H1 (cell line): Measurements from ENCODE around the gene TFEC. TPM values are rescaled to one million over a fixed set of nuclear protein-coding genes. Genes with fewer than 3 reads are reported as not detected.

Experiments
- CTCF ChIA-PET: fragments of 300-600 bp; sonication (Branson Sonifier 250); formaldehyde crosslinking; loops from one replicate; lab custom pipeline; 2021; ENCODE audit not compliant: partially characterized antibody; lab: Charles Lee
- POLR2A ChIA-PET: fragments of 300-600 bp; sonication (Branson Sonifier 250); formaldehyde crosslinking; loops from one replicate; lab custom pipeline; 2021; ENCODE audit warnings: inconsistent platforms; ENCODE audit not compliant: partially characterized antibody; lab: Charles Lee
- DNase-seq, 2 experiments: peaks; one replicate each; pipeline versions ENCODE4 v3.0.0 to v3.0.0-alpha.2; 2010 to 2022; ENCODE audit warnings: low spot score in 2 of 2, low read depth in 1 of 2, mixed read lengths in 1 of 2
- FAIRE-seq: peaks from 2 replicates; lab custom pipeline; 2011; peaks lifted over from hg19 to GRCh38; lab: Jason Lieb, UNC
- H2AFZ ChIP-seq: 2 replicates; pipeline ENCODE4 v1.8.1; 2012; ENCODE audit warnings: low read length, inconsistent platforms
- H2AK5ac ChIP-seq: 2 replicates; pipeline ENCODE4 v1.6.1; 2013; ENCODE audit warnings: low read depth, low read length
- H2BK120ac ChIP-seq: replicated peaks from 2 replicates; pipeline ENCODE3; 2013; ENCODE audit warnings: low read depth, low read length, inconsistent platforms
- H2BK12ac ChIP-seq: 2 replicates; pipeline ENCODE4 v1.6.1; 2013; ENCODE audit warnings: low read depth, low read length
- H2BK15ac ChIP-seq: 2 replicates; pipeline ENCODE4 v1.6.1; 2013; ENCODE audit warnings: low read length
- H2BK20ac ChIP-seq: 2 replicates; pipeline ENCODE4 v1.6.1; 2013; ENCODE audit warnings: low read length
- H2BK5ac ChIP-seq: 2 replicates; pipeline ENCODE4 v1.6.1; 2013; ENCODE audit warnings: low read depth, low read length
- H3K14ac ChIP-seq: 2 replicates; pipeline ENCODE4 v1.6.1; 2013; ENCODE audit warnings: inconsistent platforms; ENCODE audit not compliant: insufficient read length
- H3K18ac ChIP-seq: 2 replicates; pipeline ENCODE4 v1.6.1; 2013; ENCODE audit warnings: low read length; ENCODE audit errors: extremely low read depth
- H3K23ac ChIP-seq: 2 replicates; pipeline ENCODE4 v1.6.1; 2013; ENCODE audit warnings: inconsistent platforms; ENCODE audit not compliant: insufficient read length
- H3K23me2 ChIP-seq: 2 replicates; pipeline ENCODE4 v1.6.1; 2013; ENCODE audit warnings: low read depth, low read length
- H3K27ac ChIP-seq: 2 replicates; pipeline ENCODE4 v1.6.1; 2011; ENCODE audit warnings: low read depth, low read length, inconsistent platforms
- H3K27me3 ChIP-seq, 4 experiments: replicated peaks in 1 of 4; 1 replicate in 1 of 4; 2 replicates in 3 of 4; pipeline versions ENCODE4 v1.6.1 to v1.8.1; 2011 to 2013; ENCODE audit warnings: low read length in 3 of 4, mild to moderate bottlenecking in 3 of 4, inconsistent platforms in 2 of 4, mixed read lengths in 2 of 4, moderate library complexity in 1 of 4; ENCODE audit not compliant: control insufficient read depth in 3 of 4, insufficient read depth in 3 of 4; ENCODE audit errors: extremely low read depth in 1 of 4
- H3K36me3 ChIP-seq, 4 experiments: 2 replicates each; pipeline versions ENCODE4 v1.6.1 to v1.8.1; 2011 to 2013; ENCODE audit warnings: mild to moderate bottlenecking in 4 of 4, low read length in 3 of 4, moderate library complexity in 2 of 4, control low read depth in 1 of 4, inconsistent platforms in 1 of 4; ENCODE audit not compliant: insufficient read depth in 4 of 4, control insufficient read depth in 2 of 4
- H3K4ac ChIP-seq: replicated peaks from 2 replicates; pipeline ENCODE3; 2013; ENCODE audit warnings: low read length, low read depth, mixed read lengths, inconsistent platforms; ENCODE audit not compliant: insufficient read length
- H3K4me1 ChIP-seq, 4 experiments: replicated peaks in 1 of 4; 1 replicate in 1 of 4; 2 replicates in 3 of 4; pipeline versions ENCODE4 v1.6.1 to v1.8.1; 2011 to 2013; ENCODE audit warnings: low read length in 3 of 4, inconsistent platforms in 2 of 4, mixed read lengths in 1 of 4; ENCODE audit not compliant: insufficient read depth in 4 of 4, control insufficient read depth in 3 of 4
- H3K4me2 ChIP-seq, 2 experiments: 2 replicates each; pipeline versions ENCODE4 v1.6.1 to v1.8.1; 2011 to 2013; ENCODE audit warnings: low read depth in 2 of 2, low read length in 2 of 2, control low read depth in 1 of 2, inconsistent platforms in 1 of 2, mild to moderate bottlenecking in 1 of 2; ENCODE audit not compliant: insufficient read depth in 1 of 2
- H3K4me3 ChIP-seq, 4 experiments: fragments of 200-600, 300-600 bp in 1 of 4; sonication (generic), shearing (Covaris generic), sonication (Bioruptor Twin) in 1 of 4; 2 replicates each; pipeline versions ENCODE4 v1.5.1 to v1.8.1; 2011 to 2016; ENCODE audit warnings: low read length in 4 of 4, low read depth in 3 of 4, control low read depth in 2 of 4, inconsistent platforms in 2 of 4, mild to moderate bottlenecking in 2 of 4, mixed read lengths in 1 of 4, moderate library complexity in 1 of 4; ENCODE audit not compliant: insufficient read depth in 2 of 4; ENCODE audit errors: extremely low read depth in 1 of 4
- H3K56ac ChIP-seq: replicated peaks from 2 replicates; pipeline ENCODE3; 2013; ENCODE audit warnings: low read depth, mild to moderate bottlenecking, mixed read lengths, low read length, inconsistent platforms; ENCODE audit not compliant: insufficient read length
- H3K79me1 ChIP-seq: 2 replicates; pipeline ENCODE4 v1.6.1; 2013; ENCODE audit warnings: low read depth, low read length, control low read depth
- H3K79me2 ChIP-seq, 2 experiments: 2 replicates each; pipeline versions ENCODE4 v1.6.1 to v1.8.1; 2012 to 2013; ENCODE audit warnings: low read length in 2 of 2, mild to moderate bottlenecking in 2 of 2, inconsistent platforms in 1 of 2; ENCODE audit not compliant: insufficient read depth in 2 of 2, control insufficient read depth in 1 of 2
- H3K9ac ChIP-seq, 4 experiments: replicated peaks in 1 of 4; 1 replicate in 1 of 4; 2 replicates in 3 of 4; pipeline versions ENCODE4 v1.6.1 to v1.8.1; 2011 to 2013; ENCODE audit warnings: low read depth in 3 of 4, low read length in 3 of 4, control low read depth in 2 of 4, mild to moderate bottlenecking in 2 of 4, moderate library complexity in 2 of 4, inconsistent platforms in 1 of 4; ENCODE audit errors: extremely low read depth in 1 of 4
- H3K9me3 ChIP-seq, 2 experiments: 2 replicates each; pipeline versions ENCODE4 v1.6.1 to v1.8.1; 2012 to 2013; ENCODE audit warnings: mild to moderate bottlenecking in 2 of 2, moderate library complexity in 2 of 2, control low read depth in 1 of 2, inconsistent platforms in 1 of 2, low read depth in 1 of 2, low read length in 1 of 2, mixed read lengths in 1 of 2; ENCODE audit not compliant: insufficient read depth in 2 of 2
- H4K20me1 ChIP-seq, 2 experiments: replicated peaks in 1 of 2; 2 replicates each; pipeline versions ENCODE3 to v1.8.1; 2011 to 2013; ENCODE audit warnings: inconsistent platforms in 2 of 2, low read length in 2 of 2, mild to moderate bottlenecking in 1 of 2; ENCODE audit not compliant: insufficient read depth in 2 of 2, control insufficient read depth in 1 of 2
- H4K5ac ChIP-seq: 2 replicates; pipeline ENCODE4 v1.6.1; 2013; ENCODE audit warnings: low read length, low read depth, mixed read lengths, inconsistent platforms; ENCODE audit not compliant: insufficient read length
- H4K8ac ChIP-seq: 2 replicates; pipeline ENCODE4 v1.8.0; 2013; ENCODE audit warnings: mild to moderate bottlenecking, moderate library complexity, low read length, inconsistent platforms; ENCODE audit not compliant: insufficient read depth; ENCODE audit errors: extremely low read depth
- H4K91ac ChIP-seq: replicated peaks from 2 replicates; pipeline ENCODE3; 2013; ENCODE audit warnings: low read length, mixed read lengths, inconsistent platforms; ENCODE audit not compliant: insufficient read length
- CBX8 ChIP-seq: fragments of 300-800, 300-1000 bp; sonication (generic); IDR thresholded peaks from 2 replicates; pipeline ENCODE4 v1.7.1; 2016; ENCODE audit warnings: low read depth, low read length, borderline replicate concordance
- MAX ChIP-seq: IDR thresholded peaks from 2 replicates; pipeline ENCODE4 v1.6.1; 2012; ENCODE audit warnings: inconsistent platforms
- RAD21 ChIP-seq, 2 experiments: IDR thresholded peaks in 1 of 2; conservative IDR thresholded peaks in 1 of 2; 2 replicates each; pipeline ENCODE4 v1.6.1; 2011; ENCODE audit warnings: low read depth in 2 of 2, low read length in 2 of 2, improper control_type of control experiment in 1 of 2, inconsistent platforms in 1 of 2, mild to moderate bottlenecking in 1 of 2, moderate library complexity in 1 of 2
- SAP30 ChIP-seq: fragments of 300-600 bp; sonication (generic); IDR thresholded peaks from 2 replicates; pipeline ENCODE4 v1.7.1; 2012; ENCODE audit warnings: low read length, moderate library complexity, mild to moderate bottlenecking, inconsistent platforms; ENCODE audit not compliant: insufficient read depth, insufficient replicate concordance
- TAF1 ChIP-seq: IDR thresholded peaks from 2 replicates; pipeline ENCODE4 v1.6.1; 2011; ENCODE audit warnings: mild to moderate bottlenecking, low read depth, low read length
- USF2 ChIP-seq: IDR thresholded peaks from 2 replicates; pipeline ENCODE4 v1.6.1; 2011; ENCODE audit warnings: low read length, improper control_type of control experiment
- WGBS, 2 experiments: shearing (Covaris generic) in 1 of 2; methylation state at CpG; one replicate each; pipeline versions ENCODE4 v1.1.6 to v1.1.7; 2013 to 2015; ENCODE audit warnings: low lambda C conversion rate in 2 of 2, mixed read lengths in 2 of 2, inconsistent platforms in 1 of 2, low coverage in 1 of 2, missing lambda C conversion rate in 1 of 2; ENCODE audit not compliant: insufficient replicate concordance in 2 of 2, insufficient coverage in 1 of 2, insufficient read length in 1 of 2; ENCODE audit errors: extremely low coverage in 1 of 2, missing lambda C conversion rate in 1 of 2; 5-methylcytosine and 5-hydroxymethylcytosine counted together
- polyA plus RNA-seq, 7 experiments: library from polyadenylated mRNA; depleted of rRNA in 3 of 7; stranded (reverse) in 5 of 7; unstranded in 2 of 7; fragments of >200 nt in 5 of 7; fragments of 200-250 nt in 2 of 7; gene quantifications; 1 replicate in 5 of 7; 2 replicates in 1 of 7; 4 replicates in 1 of 7; pipeline versions ENCODE4 v1.2.1 to v1.2.3, GENCODE V29; 2011 to 2013; ENCODE audit warnings: missing spikeins in 2 of 7, mixed read lengths in 2 of 7
- total RNA-seq: library from RNA; stranded (reverse); fragmentation: NEBNext Ultra II Directional; extraction: Animal tissue kit (Norgen Biotek cat#: 25700); gene quantifications from 2 replicates; pipeline ENCODE4 v1.2.1, GENCODE V29; 2021
- TF ChIP-seq, protein P1 (sequence below), 3 experiments: IDR thresholded peaks; 1 replicate in 2 of 3; 2 replicates in 1 of 3; pipeline versions ENCODE4 v1.5.1 to v1.6.1; 2011; ENCODE audit warnings: low read length in 3 of 3, mild to moderate bottlenecking in 3 of 3, inconsistent platforms in 2 of 3, low read depth in 1 of 3, moderate library complexity in 1 of 3; ENCODE audit not compliant: insufficient read depth in 1 of 3; ENCODE audit errors: control extremely low read depth in 1 of 3

The TFEC gene
- total and polyA plus RNA-seq, 2 of the 8 experiments (the other 6 are each of a cell fraction or from before 2014, with no cell fraction given): not detected

- Histone ChIP-seq H3K9me3 (no peaks in the 10 kb centered on the region), H4K20me1 (no peaks in the 10 kb centered on the region), H2BK12ac (no peak overlapping the region), H4K8ac (no peak overlapping the region), H4K91ac (no peak overlapping the region), H3K14ac (no peak overlapping the region), H2BK5ac (no peak overlapping the region), H3K9ac (no peak overlapping the region), H2BK20ac (no peak overlapping the region), H3K79me1 (no peaks in the 10 kb centered on the region), H3K36me3 (no peaks in the 10 kb centered on the region), H3K4me3 (no peak overlapping the region), H3K27me3 (no peaks in the 10 kb centered on the region), H3K23ac (no peak overlapping the region), H3K79me2 (no peaks in the 10 kb centered on the region), H3K4ac (no peak overlapping the region), H2AK5ac (no peak overlapping the region), H3K18ac (no peak overlapping the region), H2BK15ac (no peak overlapping the region), H3K4me1 (no peaks in the 10 kb centered on the region), H3K23me2 (no peaks in the 10 kb centered on the region), H3K56ac (no peak overlapping the region), H2AFZ (peak overlapping the region; percentile 91; the same call in 1 of the 2 replicates), H2BK120ac (no peak overlapping the region), H3K4me2 (no peak overlapping the region), H4K5ac (no peak overlapping the region), H3K27ac (no peak overlapping the region)
- 20% methylated on average over 5 of the region's 5 CpGs; no CpG with 5 or more reads in 1 of the 2 experiments for WGBS, 2 experiments
- ChIA-PET CTCF (interaction anchor here (0.6 to 1.8 kb wide), 2 partner anchors 10 to 1496 kb away, joined by 5 to 7 read pairs; no protein-coding TSS in a partner anchor), POLR2A (no interaction called here)
- TF ChIP-seq CBX8: no peak
- TF ChIP-seq USF2: no peak
- TF ChIP-seq, protein P1, sequence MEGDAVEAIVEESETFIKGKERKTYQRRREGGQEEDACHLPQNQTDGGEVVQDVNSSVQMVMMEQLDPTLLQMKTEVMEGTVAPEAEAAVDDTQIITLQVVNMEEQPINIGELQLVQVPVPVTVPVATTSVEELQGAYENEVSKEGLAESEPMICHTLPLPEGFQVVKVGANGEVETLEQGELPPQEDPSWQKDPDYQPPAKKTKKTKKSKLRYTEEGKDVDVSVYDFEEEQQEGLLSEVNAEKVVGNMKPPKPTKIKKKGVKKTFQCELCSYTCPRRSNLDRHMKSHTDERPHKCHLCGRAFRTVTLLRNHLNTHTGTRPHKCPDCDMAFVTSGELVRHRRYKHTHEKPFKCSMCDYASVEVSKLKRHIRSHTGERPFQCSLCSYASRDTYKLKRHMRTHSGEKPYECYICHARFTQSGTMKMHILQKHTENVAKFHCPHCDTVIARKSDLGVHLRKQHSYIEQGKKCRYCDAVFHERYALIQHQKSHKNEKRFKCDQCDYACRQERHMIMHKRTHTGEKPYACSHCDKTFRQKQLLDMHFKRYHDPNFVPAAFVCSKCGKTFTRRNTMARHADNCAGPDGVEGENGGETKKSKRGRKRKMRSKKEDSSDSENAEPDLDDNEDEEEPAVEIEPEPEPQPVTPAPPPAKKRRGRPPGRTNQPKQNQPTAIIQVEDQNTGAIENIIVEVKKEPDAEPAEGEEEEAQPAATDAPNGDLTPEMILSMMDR (IDR thresholded peaks at IDR 0.05; ENCODE audit: control extremely low read depth in 1 of 3, insufficient read depth in 1 of 3, low read depth in 1 of 3, low read length in 3 of 3): peak in 2 of 3 experiments; percentile 22 to 49; a peak in 2 of 4 replicates
- TF ChIP-seq MAX: no peak
- TF ChIP-seq TAF1: no peak
- peak; percentile 71 to 77 for TF ChIP-seq RAD21 (IDR thresholded peaks at IDR 0.05 in 1 of 2, conservative IDR thresholded peaks at IDR 0.05 in 1 of 2; ENCODE audit: low read depth in 2 of 2, low read length in 2 of 2)
- TF ChIP-seq SAP30: no peak
- FAIRE-seq: peak; percentile 65
- DNase-seq: no peak
Observed at GRCh38 chr7:115910541-115911164, 119.9 kb downstream of the TFEC start.
